Measurements from ENCODE around the gene ZFP36L1. TPM values are rescaled to one million over a fixed set of nuclear protein-coding genes. Genes with fewer than 3 reads are reported as not detected.

ZFP36L1 gene
- total RNA-seq, 1 donor from 2014 or later = 15.5 TPM

DNA sequence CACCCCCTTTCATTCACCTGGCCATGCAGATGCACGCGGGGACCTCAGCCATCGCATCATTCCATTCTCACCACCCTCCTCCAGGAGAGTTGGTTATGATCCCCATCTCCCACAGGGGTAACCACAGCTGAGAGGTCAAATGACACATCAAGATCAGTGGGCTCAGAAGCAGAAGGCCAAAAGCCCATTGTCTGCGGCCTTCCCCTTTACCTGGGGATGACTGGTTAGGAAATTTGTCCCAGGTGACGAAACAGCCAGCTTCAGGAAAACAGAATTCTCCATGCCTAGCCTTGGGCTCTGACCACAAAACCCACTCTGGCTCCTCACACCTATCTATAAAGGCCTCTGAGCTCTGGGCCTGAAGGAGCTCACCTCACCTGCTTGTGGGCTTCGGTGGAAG lies 36.1 kb downstream of the ZFP36L1 start:
- TF ChIP-seq, protein P1, sequence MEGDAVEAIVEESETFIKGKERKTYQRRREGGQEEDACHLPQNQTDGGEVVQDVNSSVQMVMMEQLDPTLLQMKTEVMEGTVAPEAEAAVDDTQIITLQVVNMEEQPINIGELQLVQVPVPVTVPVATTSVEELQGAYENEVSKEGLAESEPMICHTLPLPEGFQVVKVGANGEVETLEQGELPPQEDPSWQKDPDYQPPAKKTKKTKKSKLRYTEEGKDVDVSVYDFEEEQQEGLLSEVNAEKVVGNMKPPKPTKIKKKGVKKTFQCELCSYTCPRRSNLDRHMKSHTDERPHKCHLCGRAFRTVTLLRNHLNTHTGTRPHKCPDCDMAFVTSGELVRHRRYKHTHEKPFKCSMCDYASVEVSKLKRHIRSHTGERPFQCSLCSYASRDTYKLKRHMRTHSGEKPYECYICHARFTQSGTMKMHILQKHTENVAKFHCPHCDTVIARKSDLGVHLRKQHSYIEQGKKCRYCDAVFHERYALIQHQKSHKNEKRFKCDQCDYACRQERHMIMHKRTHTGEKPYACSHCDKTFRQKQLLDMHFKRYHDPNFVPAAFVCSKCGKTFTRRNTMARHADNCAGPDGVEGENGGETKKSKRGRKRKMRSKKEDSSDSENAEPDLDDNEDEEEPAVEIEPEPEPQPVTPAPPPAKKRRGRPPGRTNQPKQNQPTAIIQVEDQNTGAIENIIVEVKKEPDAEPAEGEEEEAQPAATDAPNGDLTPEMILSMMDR (IDR thresholded peaks at IDR 0.05; ENCODE audit: insufficient read depth, low read length, severe bottlenecking) = no peak
- Histone ChIP-seq H3K36me3 (ENCODE audit: control insufficient read depth, insufficient read depth, low read length) (no peaks in the 10 kb centered on the region), H3K27me3 (ENCODE audit: control insufficient read depth, insufficient read depth, low read length) (no peaks in the 10 kb centered on the region), H3K4me3 (ENCODE audit: low read depth, low read length) (no peak overlapping the region)
- FAIRE-seq = no peak
- no peak for DNase-seq (ENCODE audit: low read depth)

DNA sequence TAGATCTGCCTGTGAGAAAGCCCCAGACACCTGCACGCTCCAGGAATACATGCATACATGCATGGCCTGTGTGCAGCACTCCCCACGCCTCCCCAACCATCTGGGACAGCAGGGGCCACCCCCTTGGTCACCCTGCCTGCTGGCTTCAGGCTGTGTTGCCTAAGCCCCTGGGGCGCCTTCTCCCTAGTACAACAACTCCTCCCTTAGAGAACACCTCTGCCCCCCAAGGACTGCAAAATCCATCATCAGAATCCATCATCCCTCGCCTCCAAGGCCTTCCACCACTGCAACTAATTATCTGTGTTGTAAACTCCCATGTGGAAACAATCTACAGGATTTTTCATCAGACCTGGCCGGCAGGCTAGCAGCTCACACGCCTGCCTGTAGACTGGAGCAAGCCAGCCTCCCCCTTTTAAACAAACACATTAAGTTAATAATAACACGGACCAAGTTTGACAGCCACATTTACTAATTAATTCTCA lies 36.8 kb downstream of the ZFP36L1 start:
- H3K36me3 ChIP-seq (ENCODE audit: control insufficient read depth, insufficient read depth, low read length) = no peaks in the 10 kb centered on the region
- TF ChIP-seq, protein P1 (IDR thresholded peaks at IDR 0.05; ENCODE audit: insufficient read depth, low read length, severe bottlenecking) = no peak
- H3K27me3 ChIP-seq (ENCODE audit: control insufficient read depth, insufficient read depth, low read length) = no peaks in the 10 kb centered on the region
- H3K4me3 ChIP-seq (ENCODE audit: low read depth, low read length) = no peak overlapping the region
- FAIRE-seq = no peak
- DNase-seq (ENCODE audit: low read depth) = no peak

DNA sequence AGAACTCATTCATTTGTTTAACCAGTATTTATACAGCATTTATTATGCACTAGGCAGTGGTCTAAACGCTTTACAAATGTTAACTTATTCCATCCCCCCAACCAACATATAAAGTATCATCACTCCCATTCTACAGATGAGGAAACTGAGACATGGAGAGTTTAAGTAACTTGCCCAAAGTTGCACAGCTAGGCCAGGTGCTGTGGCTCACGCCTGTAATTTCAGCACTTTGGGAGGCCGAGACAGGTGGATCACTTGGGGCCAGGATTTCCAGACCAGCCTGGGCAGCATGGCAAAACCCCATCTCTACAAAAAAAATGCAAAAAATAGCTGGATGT lies 37.9 kb downstream of the ZFP36L1 start:
- Histone ChIP-seq H3K4me3 (ENCODE audit: low read depth, low read length) (no peak overlapping the region), H3K27me3 (ENCODE audit: control insufficient read depth, insufficient read depth, low read length) (no peaks in the 10 kb centered on the region), H3K36me3 (ENCODE audit: control insufficient read depth, insufficient read depth, low read length) (no peaks in the 10 kb centered on the region)
- DNase-seq (ENCODE audit: low read depth) (no peak), FAIRE-seq (no peak)
- TF ChIP-seq, protein P1 (IDR thresholded peaks at IDR 0.05; ENCODE audit: insufficient read depth, low read length, severe bottlenecking) = no peak

DNA sequence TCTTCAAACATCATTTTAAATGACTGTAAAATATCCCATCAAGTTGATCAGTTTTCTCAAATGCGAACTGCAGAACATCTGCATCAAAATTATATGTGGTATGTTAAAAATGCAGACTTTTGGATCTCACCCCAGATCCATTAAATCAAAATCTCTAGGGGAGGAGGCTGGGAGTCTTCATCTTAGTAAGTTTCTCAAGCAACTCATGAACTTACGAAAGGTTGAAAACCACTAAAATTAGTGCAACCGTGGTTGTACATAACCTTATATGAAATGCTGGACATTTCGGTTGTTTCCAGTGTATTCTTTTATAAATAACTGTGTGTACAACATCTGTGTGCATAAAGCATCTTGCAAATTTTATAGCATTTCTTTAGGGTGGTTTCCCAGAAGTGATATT lies 39.2 kb downstream of the ZFP36L1 start:
- Histone ChIP-seq H3K4me3 (ENCODE audit: low read depth, low read length) (no peak overlapping the region), H3K36me3 (ENCODE audit: control insufficient read depth, insufficient read depth, low read length) (no peaks in the 10 kb centered on the region), H3K27me3 (ENCODE audit: control insufficient read depth, insufficient read depth, low read length) (no peaks in the 10 kb centered on the region)
- TF ChIP-seq, protein P1 (IDR thresholded peaks at IDR 0.05; ENCODE audit: insufficient read depth, low read length, severe bottlenecking) = no peak
- no peak for DNase-seq (ENCODE audit: low read depth)
- FAIRE-seq = no peak

DNA sequence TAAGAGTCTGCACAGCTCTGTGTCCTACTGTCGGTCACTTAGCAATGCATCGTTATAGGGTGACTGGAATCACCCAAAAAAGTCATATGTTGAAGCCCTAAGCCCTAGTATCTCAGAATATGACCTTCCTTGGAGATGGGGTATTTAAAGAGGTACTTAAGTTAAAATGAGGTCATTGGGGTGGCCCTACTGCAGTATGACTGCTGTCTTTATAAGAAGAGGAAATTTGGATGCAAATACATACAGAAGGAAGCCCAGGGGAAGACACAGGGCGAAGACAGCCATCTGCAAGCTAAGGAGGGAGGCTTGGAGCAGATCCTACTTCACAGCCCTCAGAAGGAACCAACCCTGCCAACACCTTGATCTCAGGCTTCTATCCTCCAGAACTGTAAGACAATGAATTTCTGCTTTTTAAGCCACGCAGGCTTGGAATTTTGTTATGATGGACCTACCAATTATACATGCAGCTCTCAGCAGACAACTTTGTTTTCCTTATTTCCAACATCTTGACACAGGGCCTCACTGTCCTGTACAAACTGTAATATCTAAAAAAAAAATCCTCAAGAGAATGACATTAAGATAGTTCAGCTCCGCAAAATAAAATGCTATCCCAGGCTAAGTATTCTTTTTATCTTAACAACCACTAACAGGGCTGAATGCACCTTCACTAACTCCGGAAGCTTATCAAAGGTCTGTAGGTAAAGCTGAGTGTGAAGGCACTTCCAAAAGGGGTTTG lies 40.4 kb downstream of the ZFP36L1 start:
- H3K36me3 ChIP-seq (ENCODE audit: control insufficient read depth, insufficient read depth, low read length) = no peaks in the 10 kb centered on the region
- no peaks in the 10 kb centered on the region for H3K27me3 ChIP-seq (ENCODE audit: control insufficient read depth, insufficient read depth, low read length)
- TF ChIP-seq, protein P1 (IDR thresholded peaks at IDR 0.05; ENCODE audit: insufficient read depth, low read length, severe bottlenecking) = no peak
- no peak overlapping the region for H3K4me3 ChIP-seq (ENCODE audit: low read depth, low read length)
- no peak for FAIRE-seq
- DNase-seq (ENCODE audit: low read depth) = no peak
